Effector CD8-positive, alpha-beta T cell (primary cell): ENCODE measurements around the gene L1TD1.
"Not testable (repeated sequence)": the region's sequence is repeated elsewhere in the genome, so short reads cannot be mapped to it uniquely, and the experiment has no call there.

Source experiments
- DNase-seq: peaks from one replicate; lab custom pipeline; 2025; lab: John Stamatoyannopoulos, UW

The L1TD1 gene

DNA sequence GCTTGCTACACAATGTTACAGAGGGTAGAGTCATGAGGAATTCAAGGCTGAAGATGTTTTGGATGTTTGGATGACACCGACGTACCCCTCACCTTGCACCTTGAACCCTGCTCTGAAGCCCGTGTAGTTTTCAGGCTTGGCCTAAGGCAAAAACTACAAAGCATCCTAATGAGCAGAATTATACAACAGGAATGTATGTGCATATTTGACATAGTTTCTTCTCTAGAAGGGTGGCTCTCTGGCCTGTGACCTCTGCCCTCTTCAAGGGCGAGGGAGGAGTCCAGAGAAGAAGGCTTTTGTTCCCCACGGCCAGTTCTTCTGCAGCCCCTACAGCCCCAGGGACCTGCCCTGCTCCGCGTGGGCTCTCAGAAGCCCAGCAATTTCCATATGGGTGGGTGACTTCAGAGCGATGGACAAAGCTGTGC lies 43.3 kb downstream of the L1TD1 start:
- DNase-seq, result no peak

DNA sequence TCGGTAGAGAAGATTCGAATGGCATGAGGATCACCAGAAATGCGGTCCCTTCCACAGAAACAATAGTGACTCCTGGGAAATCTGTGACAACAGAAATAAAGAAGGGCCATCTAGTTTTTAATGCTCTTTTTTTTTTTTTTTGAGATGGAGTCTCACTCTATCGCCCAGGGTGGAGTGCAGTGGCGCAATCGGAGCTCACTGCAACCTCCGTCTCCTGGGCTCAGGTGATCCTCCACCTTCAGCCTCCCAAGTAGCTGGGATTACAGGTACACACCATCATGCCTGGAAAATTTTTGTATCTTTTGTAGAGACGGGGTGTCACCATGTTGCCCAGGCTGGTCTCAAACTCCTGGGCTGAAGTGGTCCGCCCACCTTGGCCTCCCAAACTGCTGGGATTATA lies 43.9 kb downstream of the L1TD1 start:
- no peak for DNase-seq

DNA sequence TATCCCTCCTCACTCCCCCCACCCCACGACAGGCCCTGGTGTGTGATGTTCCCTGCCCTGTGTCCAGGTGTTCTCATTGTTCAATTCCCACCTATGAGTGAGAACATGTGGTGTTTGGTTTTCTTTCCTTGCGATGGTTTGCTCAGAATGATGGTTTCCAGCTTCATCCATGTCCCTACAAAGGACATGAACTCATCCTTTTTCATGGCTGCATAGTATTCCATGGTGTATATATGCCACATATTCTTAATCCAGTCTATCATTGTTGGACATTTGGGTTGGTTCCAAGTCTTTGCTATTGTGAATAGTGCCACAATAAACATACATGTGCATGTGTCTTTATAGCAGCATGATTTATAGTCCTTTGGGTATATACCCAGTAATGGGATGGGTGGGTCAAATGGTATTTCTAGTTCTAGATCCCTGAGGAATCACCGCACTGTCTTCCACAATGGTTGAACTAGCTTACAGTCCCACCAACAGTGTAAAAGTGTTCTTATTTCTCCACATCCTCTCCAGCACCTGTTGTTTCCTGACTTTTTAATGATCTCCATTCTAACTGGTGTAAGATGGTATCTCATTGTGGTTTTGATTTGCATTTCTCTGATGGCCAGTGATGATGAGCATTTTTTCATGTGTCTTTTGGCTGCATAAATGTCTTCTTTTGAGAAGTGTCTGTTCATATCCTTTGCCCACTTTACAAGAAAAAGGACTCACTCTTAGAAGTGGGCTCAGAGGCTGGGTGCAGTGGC lies 45.2 kb downstream of the L1TD1 start:
- DNase-seq, result not testable (repeated sequence)

- no peak for DNase-seq
Measured at GRCh38 chr1:62240651-62241370, 46.2 kb downstream of the L1TD1 start.

GRCh38 chr1:62241371-62242131 lies 46.9 kb downstream of the L1TD1 start:
- DNase-seq, result no peak

DNA sequence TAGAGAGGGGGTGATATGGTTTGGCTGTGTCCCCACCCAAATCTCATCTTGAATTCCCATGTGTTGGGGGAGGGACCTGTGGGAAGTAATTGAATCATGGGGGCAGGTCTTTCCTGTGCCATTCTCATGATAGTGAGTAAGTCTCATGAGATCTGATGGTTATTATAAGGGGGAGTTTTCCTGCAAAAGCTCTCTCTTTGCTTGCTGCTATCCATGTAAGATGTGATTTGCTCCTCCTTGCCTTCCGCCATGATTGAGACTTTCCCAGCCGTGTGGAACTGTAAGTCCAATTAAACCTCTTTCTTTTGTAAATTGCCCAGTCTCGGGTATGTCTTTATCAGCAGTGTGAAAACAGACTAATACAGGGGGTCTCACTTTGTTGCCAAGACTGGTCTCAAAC lies 49.7 kb downstream of the L1TD1 start:
- not testable (repeated sequence) for DNase-seq

DNA sequence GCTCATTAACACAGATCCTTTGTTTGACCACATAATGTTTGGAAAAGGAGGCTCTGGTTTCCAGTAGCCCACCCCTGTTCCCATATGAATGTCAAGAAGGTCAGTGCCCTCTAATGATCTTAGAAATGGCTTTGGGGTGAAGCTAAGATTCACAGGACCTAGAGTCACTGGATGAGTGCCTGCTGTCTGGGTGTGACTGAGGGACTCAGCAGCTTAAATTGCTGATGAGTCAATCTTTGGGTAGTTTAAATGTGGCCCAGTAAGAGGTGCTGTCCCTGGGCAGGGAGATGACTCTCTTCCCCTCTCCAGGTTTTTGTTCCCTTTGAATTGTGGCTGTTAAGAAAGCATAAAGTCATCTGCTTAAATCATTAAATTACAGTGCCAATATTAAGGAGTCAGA lies 50.6 kb downstream of the L1TD1 start:
- DNase-seq, result no peak

DNA sequence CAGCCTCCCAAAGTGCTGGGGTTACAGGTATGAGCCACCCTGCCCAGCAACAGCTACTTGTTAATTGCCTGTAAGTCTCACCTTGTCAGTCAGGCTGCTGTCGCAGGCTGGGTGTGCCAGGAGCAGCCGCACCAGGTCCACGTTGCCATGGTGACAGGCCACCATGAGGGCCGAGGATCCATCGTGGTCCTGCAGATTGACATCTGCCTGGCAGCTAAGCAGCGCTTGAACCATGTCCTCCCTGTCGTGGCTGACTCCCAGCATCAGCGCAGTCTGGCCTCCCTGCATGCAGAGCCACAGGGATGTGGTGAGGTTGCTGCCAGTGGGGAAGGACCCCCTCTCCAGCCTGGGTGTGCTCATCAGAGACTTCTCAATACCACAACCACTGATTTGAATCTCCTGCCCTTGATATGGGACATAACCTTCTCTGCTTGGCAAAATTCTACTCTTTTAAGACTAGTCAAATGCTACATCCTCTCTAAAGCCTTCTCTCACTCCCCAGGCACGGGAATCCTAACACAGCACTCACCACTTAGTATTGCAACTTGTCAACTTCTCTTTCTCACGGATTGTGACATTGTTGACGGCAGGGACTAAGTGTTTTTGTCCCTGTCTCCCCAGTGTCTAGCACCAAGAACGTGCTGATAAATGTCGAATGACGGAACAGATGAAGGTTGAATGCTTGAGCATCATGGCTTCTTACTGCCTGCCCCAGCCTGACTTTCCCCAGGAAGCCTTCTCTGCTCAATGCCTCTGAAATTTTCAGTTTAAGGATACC lies 52.9 kb downstream of the L1TD1 start:
- no peak for DNase-seq

DNA sequence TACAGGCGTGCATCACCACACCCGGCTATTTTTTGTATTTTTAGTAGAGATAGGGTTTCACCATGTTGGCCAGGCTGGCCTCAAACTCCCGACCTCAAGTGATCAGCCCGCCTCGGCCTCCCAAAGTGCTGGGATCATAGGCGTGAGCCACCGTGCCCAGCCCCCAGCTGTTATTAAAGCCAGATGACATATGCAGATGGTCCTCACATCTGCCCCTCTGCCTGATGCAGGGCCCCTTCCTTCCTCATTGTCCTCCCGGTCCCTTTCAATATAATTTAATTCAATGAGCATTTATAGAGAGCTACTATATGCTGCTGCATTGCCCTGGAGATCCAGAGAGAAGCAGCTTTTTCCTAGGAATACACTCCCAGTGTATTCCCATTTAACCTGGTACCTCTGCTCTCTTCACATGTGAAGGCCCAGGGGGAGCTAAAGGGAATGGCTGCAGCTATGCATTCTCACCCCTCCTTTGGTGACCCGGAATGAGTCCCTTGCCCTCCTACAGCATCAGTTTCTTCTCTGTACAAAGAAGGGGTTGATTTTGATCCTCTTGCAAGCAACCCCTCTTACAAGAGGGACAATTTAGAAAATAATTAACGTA lies 55.6 kb downstream of the L1TD1 start:
- DNase-seq, result no peak

DNA sequence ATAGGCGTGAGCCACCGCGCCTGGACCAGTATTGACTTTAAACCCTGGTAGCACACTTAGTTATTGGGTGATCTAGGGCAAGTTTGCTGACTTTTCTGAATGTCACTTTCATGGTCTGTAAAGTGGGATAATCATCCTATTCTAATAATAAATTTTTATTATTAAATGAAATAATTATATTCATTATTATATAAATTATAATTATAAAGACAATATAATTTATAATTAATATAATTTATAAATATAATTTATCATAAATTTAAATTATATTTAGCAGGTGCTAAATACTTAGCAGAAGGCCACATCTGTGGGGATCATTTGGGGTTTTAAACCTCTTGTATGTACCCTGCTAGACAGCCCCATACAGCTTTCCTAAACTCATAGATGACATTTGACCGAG lies 64.9 kb downstream of the L1TD1 start:
- DNase-seq, result no peak

DNA sequence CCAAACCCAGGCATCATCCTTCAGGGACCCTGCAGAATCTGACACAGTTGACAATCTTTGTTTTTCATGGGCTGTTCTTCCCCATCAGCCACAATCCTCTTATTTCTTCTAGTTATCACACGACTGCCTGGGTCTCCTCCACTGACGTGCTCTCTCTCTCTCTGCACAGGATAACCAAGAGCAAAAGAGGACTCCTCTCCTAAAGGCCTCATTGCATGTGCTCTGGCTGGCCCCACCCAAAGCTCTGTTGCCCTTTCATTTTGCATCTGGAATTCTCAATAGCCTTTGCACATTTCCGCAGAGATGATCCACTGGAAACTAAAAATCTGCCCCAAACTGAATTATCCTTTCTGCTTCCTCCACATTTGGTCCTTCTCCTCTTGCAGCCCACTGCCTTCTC lies 66.0 kb downstream of the L1TD1 start:
- no peak for DNase-seq
